NT2/D1 (cell line): ENCODE results near the gene DDX54.
"Not testable (repeated sequence)": the region's sequence is repeated elsewhere in the genome, so short reads cannot be mapped to it uniquely, and the experiment has no call there.

ENCODE experiments used
- DNase-seq: peaks from one replicate; pipeline ENCODE4 v3.0.0-alpha.2; 2011; ENCODE audit warnings: low read depth, low spot score
- H3K27me3 ChIP-seq: 2 replicates; pipeline ENCODE4 v1.6.0; 2011; ENCODE audit warnings: mild to moderate bottlenecking; ENCODE audit not compliant: insufficient read length, insufficient read depth
- H3K36me3 ChIP-seq: 2 replicates; pipeline ENCODE4 v1.6.1; 2011; ENCODE audit warnings: mild to moderate bottlenecking, low read length, mixed read lengths; ENCODE audit not compliant: insufficient read depth, insufficient read length
- H3K4me1 ChIP-seq: 2 replicates; pipeline ENCODE4 v1.5.1; 2011; ENCODE audit not compliant: insufficient read depth, insufficient read length
- H3K4me3 ChIP-seq: 2 replicates; pipeline ENCODE4 v1.5.1; 2011; ENCODE audit warnings: low read depth; ENCODE audit not compliant: insufficient read length
- H3K9ac ChIP-seq: 2 replicates; pipeline ENCODE4 v1.6.0; 2011; ENCODE audit warnings: low read depth; ENCODE audit not compliant: insufficient read length
- H3K9me3 ChIP-seq: 2 replicates; pipeline ENCODE4 v1.5.1; 2011; ENCODE audit warnings: mild to moderate bottlenecking, low read length; ENCODE audit not compliant: insufficient read depth
- SUZ12 ChIP-seq: IDR thresholded peaks from 2 replicates; pipeline ENCODE4 v1.6.1; 2011; ENCODE audit not compliant: insufficient read length, insufficient read depth; ENCODE audit errors: extremely low read depth
- YY1 ChIP-seq: IDR thresholded peaks from 2 replicates; pipeline ENCODE4 v1.6.1; 2011; ENCODE audit not compliant: insufficient read length, insufficient read depth
- ZNF274 ChIP-seq: IDR thresholded peaks from 2 replicates; pipeline ENCODE4 v1.6.1; 2011; ENCODE audit warnings: mild to moderate bottlenecking, low read depth, low read length

Gene DDX54

DNA sequence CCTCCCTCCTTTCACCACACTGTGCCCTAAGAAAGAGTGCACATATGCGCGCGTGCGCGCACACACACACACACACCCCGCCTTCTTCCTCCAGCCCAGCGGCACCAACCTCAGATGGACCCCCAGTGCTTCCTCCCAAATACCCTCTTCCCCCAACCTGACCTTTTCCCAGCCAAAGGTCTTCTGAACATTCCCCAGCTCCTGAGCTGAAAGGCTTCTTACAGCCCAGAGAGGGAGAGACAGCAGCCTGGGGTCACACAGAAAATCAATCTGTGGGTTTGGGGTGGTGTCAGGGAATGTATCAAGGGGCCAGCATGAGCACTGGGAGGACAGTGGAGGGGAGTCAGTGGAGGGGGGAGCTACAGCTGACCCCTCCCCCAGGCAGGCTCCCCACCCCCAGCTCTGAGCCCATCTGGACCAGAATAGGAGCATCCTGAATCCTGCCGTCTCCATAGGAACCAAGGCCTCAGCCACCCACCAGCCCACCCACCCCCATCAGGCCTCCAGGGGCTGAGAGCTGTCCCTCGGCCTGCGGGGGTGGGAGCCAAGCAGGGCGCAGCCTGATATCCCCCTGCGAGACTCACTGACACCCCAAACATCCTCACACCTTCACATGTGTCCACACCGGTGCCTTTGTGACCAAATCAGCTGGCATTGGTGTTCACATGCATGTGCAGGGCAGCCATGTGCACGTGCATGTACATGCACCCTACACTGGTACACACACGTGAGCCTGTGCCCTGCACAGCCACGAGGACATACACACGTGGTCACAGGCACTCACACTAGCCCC lies 55.4 kb downstream of the DDX54 start:
- H3K4me1 ChIP-seq = peaks cover 16% of the 10 kb centered on the region
- H3K36me3 ChIP-seq = no peaks in the 10 kb centered on the region
- H3K9me3 ChIP-seq = no peaks in the 10 kb centered on the region
- peak overlapping the region; percentile 22 for H3K9ac ChIP-seq
- peaks cover 7% of the 10 kb centered on the region for H3K27me3 ChIP-seq
- no peak for TF ChIP-seq YY1
- no peak for TF ChIP-seq SUZ12
- TF ChIP-seq ZNF274 = no peak
- DNase-seq = no peak
- no peak overlapping the region for H3K4me3 ChIP-seq

GRCh38 chr12:113128802-113129663 lies 56.2 kb downstream of the DDX54 start:
- no peaks in the 10 kb centered on the region for H3K36me3 ChIP-seq
- no peaks in the 10 kb centered on the region for H3K27me3 ChIP-seq
- no peak overlapping the region for H3K4me3 ChIP-seq
- no peaks in the 10 kb centered on the region for H3K9me3 ChIP-seq
- H3K4me1 ChIP-seq = peaks cover 11% of the 10 kb centered on the region
- no peak for TF ChIP-seq SUZ12
- TF ChIP-seq ZNF274 = no peak
- no peak for TF ChIP-seq YY1
- no peak overlapping the region for H3K9ac ChIP-seq
- DNase-seq = no peak

DNA sequence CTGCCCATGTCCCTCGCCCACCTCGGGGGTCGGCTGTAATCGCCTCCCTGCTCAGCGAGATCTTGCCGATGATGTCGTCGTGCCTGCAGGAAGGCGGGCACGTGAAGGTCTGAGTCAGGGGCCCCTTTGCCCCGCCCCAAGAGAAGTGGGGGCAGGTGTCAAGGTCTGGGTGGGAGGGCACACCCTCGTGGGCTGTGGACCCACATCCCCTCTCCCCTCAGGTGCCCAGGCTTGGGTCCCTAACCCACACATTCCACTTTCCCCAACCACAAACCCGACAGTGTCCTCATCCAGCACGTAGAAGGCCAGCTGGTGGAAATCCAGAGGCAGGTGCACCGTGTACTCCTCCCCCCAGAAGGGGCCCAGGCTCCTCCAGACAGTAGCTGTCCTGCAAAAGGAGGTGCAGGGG lies 57.5 kb downstream of the DDX54 start:
- Histone ChIP-seq H3K9ac (peak overlapping the region; percentile 42), H3K9me3 (no peaks in the 10 kb centered on the region), H3K27me3 (no peaks in the 10 kb centered on the region), H3K4me3 (no peak overlapping the region), H3K4me1 (peaks cover 11% of the 10 kb centered on the region), H3K36me3 (no peaks in the 10 kb centered on the region)
- no peak for DNase-seq
- TF ChIP-seq ZNF274 = no peak
- TF ChIP-seq SUZ12 = no peak

DNA sequence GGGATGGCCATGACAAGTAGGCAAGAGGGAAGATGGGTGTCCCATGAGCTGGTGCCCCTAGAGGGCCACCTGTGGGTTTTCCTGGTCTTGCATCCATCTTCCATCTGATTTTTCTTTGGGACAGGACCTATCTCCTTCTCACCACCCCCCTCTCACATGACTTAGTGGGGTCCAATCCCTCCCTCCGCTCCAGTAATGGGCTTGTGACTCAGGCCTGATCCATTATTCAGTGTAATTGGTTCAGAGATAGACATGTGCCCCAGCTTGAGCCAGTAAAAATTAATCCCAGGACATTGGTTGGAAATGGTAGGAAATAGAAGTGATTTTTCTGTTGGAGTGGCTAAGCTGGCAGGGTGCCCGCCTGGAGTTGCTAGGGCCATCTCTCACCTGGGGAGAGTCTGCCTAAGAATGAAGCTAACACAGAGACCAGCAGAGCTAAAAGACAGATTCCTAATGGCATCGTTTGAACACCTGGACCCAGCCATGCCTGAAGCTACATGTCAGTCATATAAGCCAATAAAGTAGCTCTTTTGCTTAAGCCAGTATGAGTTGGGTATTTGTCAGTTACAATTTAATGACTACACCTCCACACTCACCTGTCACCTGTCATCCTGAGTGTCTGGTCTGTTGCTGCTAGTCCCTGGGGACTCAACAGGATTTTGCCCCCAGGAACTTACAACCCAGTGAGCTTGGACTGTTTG lies 64.5 kb downstream of the DDX54 start:
- TF ChIP-seq ZNF274 (no peak), YY1 (no peak), SUZ12 (no peak)
- Histone ChIP-seq H3K4me1 (peaks cover 3% of the 10 kb centered on the region), H3K9ac (no peak overlapping the region), H3K4me3 (no peak overlapping the region), H3K9me3 (no peaks in the 10 kb centered on the region), H3K36me3 (no peaks in the 10 kb centered on the region), H3K27me3 (no peaks in the 10 kb centered on the region)
- DNase-seq = no peak

DNA sequence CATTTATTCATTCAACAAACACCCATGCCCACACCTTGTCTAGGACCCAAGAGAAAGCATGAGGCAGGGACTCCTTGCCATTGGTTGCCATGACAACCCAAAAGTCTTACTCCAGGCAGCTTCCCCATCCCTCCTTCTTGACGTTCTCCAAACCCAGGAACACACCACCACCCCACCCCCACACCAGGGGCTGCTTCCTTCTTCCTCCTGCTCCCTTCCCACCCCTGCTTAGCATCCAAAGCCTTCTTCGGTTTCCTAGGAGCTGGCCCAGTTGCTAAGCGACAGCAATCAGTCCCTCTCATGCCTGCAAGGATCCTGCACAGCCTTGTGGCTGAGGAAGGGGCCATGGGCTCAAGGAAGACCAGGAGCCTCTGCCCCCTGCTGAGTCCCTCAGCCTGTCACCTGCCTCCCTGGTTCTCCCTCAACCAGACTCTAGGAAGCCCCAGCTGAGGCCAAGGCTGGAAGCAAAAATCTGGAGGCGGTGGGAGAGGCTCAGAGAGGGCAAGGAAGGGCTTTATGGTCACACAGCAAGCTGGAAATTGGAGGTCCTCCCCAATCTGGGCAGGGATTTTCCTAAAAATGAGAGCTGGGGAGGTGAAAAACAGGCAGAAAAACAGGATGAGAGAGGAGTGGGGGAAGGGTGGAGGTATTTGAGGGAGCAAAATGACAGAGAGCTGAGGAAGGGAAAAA lies 65.2 kb downstream of the DDX54 start:
- no peak for DNase-seq
- Histone ChIP-seq H3K36me3 (no peaks in the 10 kb centered on the region), H3K4me3 (no peak overlapping the region), H3K27me3 (no peaks in the 10 kb centered on the region), H3K9me3 (no peaks in the 10 kb centered on the region), H3K9ac (no peak overlapping the region), H3K4me1 (peaks cover 3% of the 10 kb centered on the region)
- TF ChIP-seq YY1 = no peak
- TF ChIP-seq SUZ12 = no peak
- TF ChIP-seq ZNF274 = no peak

- Histone ChIP-seq H3K9me3 (no peaks in the 10 kb centered on the region), H3K4me1 (peaks cover 3% of the 10 kb centered on the region), H3K9ac (no peak overlapping the region), H3K27me3 (no peaks in the 10 kb centered on the region), H3K4me3 (no peak overlapping the region), H3K36me3 (no peaks in the 10 kb centered on the region)
- TF ChIP-seq YY1 = no peak
- DNase-seq = no peak
These were observed 67.1 kb downstream of the DDX54 start for GRCh38 chr12:113118142-113118541.

DNA sequence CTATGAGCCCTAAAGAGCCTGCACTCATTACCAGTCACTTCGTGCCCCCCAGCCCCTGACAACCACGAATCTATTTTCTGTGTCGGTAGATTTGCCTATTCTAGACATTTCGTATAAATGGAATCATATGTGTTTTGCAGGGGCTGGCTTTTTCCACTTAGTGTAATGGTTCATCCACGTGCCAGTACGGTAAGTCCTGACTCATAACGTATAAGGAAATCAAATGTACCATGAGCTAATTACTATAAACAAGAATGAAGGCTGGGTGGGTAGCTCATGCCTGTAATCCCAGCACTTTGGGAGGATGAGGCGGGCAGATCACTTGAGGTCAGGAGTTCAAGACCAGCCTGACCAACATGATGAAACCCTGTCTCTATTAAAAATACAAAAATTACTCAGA lies 67.6 kb downstream of the DDX54 start:
- not testable (repeated sequence) for H3K36me3 ChIP-seq, H3K9ac ChIP-seq, H3K4me1 ChIP-seq, H3K4me3 ChIP-seq, H3K9me3 ChIP-seq, DNase-seq, H3K27me3 ChIP-seq
